Right lobe of liver (tissue), 4 donors: Measurements from ENCODE around the gene CDH15.

Source experiments
- CTCF ChIP-seq, 4 donors: fragments of 200-600 bp in 3 of 4; fragments of 450-650 bp in 1 of 4; IDR thresholded peaks; one replicate each; pipeline versions ENCODE4 v1.5.1 to v1.8.0; 2016 to 2022; ENCODE audit warnings: antibody characterized with exemption in 4 of 4, mild to moderate bottlenecking in 2 of 4
- POLR2A ChIP-seq: fragments of 450-650 bp; IDR thresholded peaks from one replicate; pipeline ENCODE4 v1.6.1; 2017; ENCODE audit warnings: antibody characterized with exemption, mild to moderate bottlenecking
- donor health status: DM: no; HTN: no; CAD: no.
- donor health status: DM: no; HTN: no; CAD: no.
- donor health status: DM: no; HTN: yes; CAD: no.

- TF ChIP-seq CTCF (IDR thresholded peaks at IDR 0.05) (no peak), POLR2A (no peak)
Observed at GRCh38 chr16:89130448-89130847, 41.1 kb upstream of the CDH15 start.
